ENCODE results near the gene KCNK4.

KCNK4 gene

GRCh38 chr11:64324692-64325469, 33.8 kb downstream of the KCNK4 start:
- no peak for DNase-seq (ENCODE audit: low read depth in 2 of 2)

- no peak for DNase-seq (ENCODE audit: low read depth in 2 of 2)
Measured at GRCh38 chr11:64327375-64327774, 36.3 kb downstream of the KCNK4 start.

GRCh38 chr11:64327993-64328392, 36.9 kb downstream of the KCNK4 start:
- no peak for DNase-seq (ENCODE audit: low read depth in 2 of 2)

GRCh38 chr11:64330888-64331287, 39.8 kb downstream of the KCNK4 start:
- DNase-seq (ENCODE audit: low read depth in 2 of 2): no peak

- DNase-seq (ENCODE audit: low read depth in 2 of 2): peak; percentile 44 to 69
Measured at GRCh38 chr11:64331569-64332371, 40.7 kb downstream of the KCNK4 start.

GRCh38 chr11:64333556-64333955, 42.5 kb downstream of the KCNK4 start:
- DNase-seq (ENCODE audit: low read depth in 2 of 2): no peak

GRCh38 chr11:64334764-64335735, 43.9 kb downstream of the KCNK4 start:
- DNase-seq (ENCODE audit: low read depth in 2 of 2): peak in 1 of 2 experiments; percentile 11

- DNase-seq (ENCODE audit: low read depth in 2 of 2): no peak
Measured at GRCh38 chr11:64337538-64338249, 46.6 kb downstream of the KCNK4 start.

- DNase-seq (ENCODE audit: low read depth in 2 of 2): no peak
Measured at GRCh38 chr11:64338716-64339115, 47.6 kb downstream of the KCNK4 start.

- no peak for DNase-seq (ENCODE audit: low read depth in 2 of 2)
Measured at GRCh38 chr11:64339286-64339685, 48.2 kb downstream of the KCNK4 start.

- DNase-seq (ENCODE audit: low read depth in 2 of 2): peak; percentile 57 to 77
Measured at GRCh38 chr11:64339754-64340408, 48.8 kb downstream of the KCNK4 start, which contains the start of gene CCDC88B. TSS of gene CCDC88B (plus strand) at chr11:64340204. CDS start at chr11:64340267, 63 bp downstream.

- peak; percentile 56 to 82 for DNase-seq (ENCODE audit: low read depth in 2 of 2)
Measured at GRCh38 chr11:64340671-64341335, 49.7 kb downstream of the KCNK4 start.

- no peak for DNase-seq (ENCODE audit: low read depth in 2 of 2)
Measured at GRCh38 chr11:64341429-64341828, 50.3 kb downstream of the KCNK4 start.

- DNase-seq (ENCODE audit: low read depth in 2 of 2): peak; percentile 81 to 91
Measured at GRCh38 chr11:64341851-64342791, 51.0 kb downstream of the KCNK4 start.

- no peak for DNase-seq (ENCODE audit: low read depth in 2 of 2)
Measured at GRCh38 chr11:64342869-64343745, 52.0 kb downstream of the KCNK4 start.

- no peak for DNase-seq (ENCODE audit: low read depth in 2 of 2)
Measured at GRCh38 chr11:64343767-64344559, 52.9 kb downstream of the KCNK4 start.

GRCh38 chr11:64344787-64345186, 53.7 kb downstream of the KCNK4 start:
- no peak for DNase-seq (ENCODE audit: low read depth in 2 of 2)
